GM18867 (cell line): Measurements from ENCODE around the gene FOXN3.
"Not testable (repeated sequence)": the region's sequence is repeated elsewhere in the genome, so short reads cannot be mapped to it uniquely, and the experiment has no call there.

Source experiments
- ATAC-seq: cut with Tn5 transposase; IDR thresholded peaks from one replicate; pipeline ENCODE4 v1.9.1; 2021; ENCODE audit warnings: mild to moderate bottlenecking, moderate library complexity; ENCODE audit not compliant: unreplicated experiment

FOXN3 gene

GRCh38 chr14:89111766-89112543 is 305.1 kb downstream of the FOXN3 start:
- not testable (repeated sequence) for ATAC-seq

- ATAC-seq, result not testable (repeated sequence)
Observed at GRCh38 chr14:89111232-89111631, 305.8 kb downstream of the FOXN3 start.

- ATAC-seq, result no peak
Observed at GRCh38 chr14:89110110-89110509, 306.9 kb downstream of the FOXN3 start.

GRCh38 chr14:89108608-89109007 is 308.4 kb downstream of the FOXN3 start:
- ATAC-seq, result no peak

- ATAC-seq, result no peak
Observed at GRCh38 chr14:89107626-89108025, 309.4 kb downstream of the FOXN3 start.
